Measurements from ENCODE around the gene PCSK2.

DNA sequence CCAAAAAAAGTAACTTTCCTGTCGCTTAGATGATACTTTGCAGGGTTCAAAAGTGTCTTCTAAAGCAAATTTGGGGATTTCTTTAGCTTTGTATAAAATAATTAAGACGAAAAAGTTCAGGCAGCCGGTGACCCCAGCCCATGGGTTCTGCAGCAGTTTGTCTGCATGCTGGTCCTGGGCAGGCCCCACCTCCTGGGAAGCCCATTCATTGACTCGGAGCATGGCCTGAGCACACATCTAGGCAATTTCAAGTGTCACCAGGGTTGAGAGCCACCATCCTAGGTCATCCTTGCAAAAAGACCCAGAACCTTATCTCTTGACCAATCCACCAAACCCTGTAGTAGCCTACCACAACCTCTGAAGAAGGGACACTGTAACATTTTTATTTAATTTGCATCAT, 283.7 kb downstream of the PCSK2 start:
- TF ChIP-seq, protein P1, sequence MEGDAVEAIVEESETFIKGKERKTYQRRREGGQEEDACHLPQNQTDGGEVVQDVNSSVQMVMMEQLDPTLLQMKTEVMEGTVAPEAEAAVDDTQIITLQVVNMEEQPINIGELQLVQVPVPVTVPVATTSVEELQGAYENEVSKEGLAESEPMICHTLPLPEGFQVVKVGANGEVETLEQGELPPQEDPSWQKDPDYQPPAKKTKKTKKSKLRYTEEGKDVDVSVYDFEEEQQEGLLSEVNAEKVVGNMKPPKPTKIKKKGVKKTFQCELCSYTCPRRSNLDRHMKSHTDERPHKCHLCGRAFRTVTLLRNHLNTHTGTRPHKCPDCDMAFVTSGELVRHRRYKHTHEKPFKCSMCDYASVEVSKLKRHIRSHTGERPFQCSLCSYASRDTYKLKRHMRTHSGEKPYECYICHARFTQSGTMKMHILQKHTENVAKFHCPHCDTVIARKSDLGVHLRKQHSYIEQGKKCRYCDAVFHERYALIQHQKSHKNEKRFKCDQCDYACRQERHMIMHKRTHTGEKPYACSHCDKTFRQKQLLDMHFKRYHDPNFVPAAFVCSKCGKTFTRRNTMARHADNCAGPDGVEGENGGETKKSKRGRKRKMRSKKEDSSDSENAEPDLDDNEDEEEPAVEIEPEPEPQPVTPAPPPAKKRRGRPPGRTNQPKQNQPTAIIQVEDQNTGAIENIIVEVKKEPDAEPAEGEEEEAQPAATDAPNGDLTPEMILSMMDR (IDR thresholded peaks at IDR 0.05; ENCODE audit: low read length) = no peak
- no peak for TF ChIP-seq EZH2 (optimal IDR thresholded peaks at IDR 0.05; ENCODE audit: low read depth, low read length)
